ENCODE data around the gene RPL19.

Gene RPL19

GRCh38 chr17:39181303-39181702 lies 18.8 kb upstream of the RPL19 start:
- no peak for ATAC-seq
- Mint-ChIP-seq H3K36me3 (ENCODE audit: low read depth) (peaks cover 21% of the 10 kb centered on the region), H3K27ac (no peak overlapping the region), H3K4me1 (no peaks in the 10 kb centered on the region), H3K9me3 (no peaks in the 10 kb centered on the region), H3K27me3 (no peaks in the 10 kb centered on the region), H3K4me3 (no peak overlapping the region)
- DNase-seq = no peak

- no peak overlapping the region for H3K27ac Mint-ChIP-seq
- no peaks in the 10 kb centered on the region for H3K9me3 Mint-ChIP-seq
- H3K4me3 Mint-ChIP-seq = no peak overlapping the region
- H3K4me1 Mint-ChIP-seq = no peaks in the 10 kb centered on the region
- H3K27me3 Mint-ChIP-seq = no peaks in the 10 kb centered on the region
- DNase-seq (no peak), ATAC-seq (no peak)
- H3K36me3 Mint-ChIP-seq (ENCODE audit: low read depth) = peaks cover 15% of the 10 kb centered on the region
These were observed 17.0 kb upstream of the RPL19 start for GRCh38 chr17:39183045-39183444.

GRCh38 chr17:39183720-39184119 lies 16.4 kb upstream of the RPL19 start:
- H3K4me1 Mint-ChIP-seq = no peaks in the 10 kb centered on the region

GRCh38 chr17:39186481-39187002 lies 13.5 kb upstream of the RPL19 start:
- DNase-seq (no peak), ATAC-seq (no peak)
- H3K4me1 Mint-ChIP-seq = no peaks in the 10 kb centered on the region
- H3K36me3 Mint-ChIP-seq (ENCODE audit: low read depth) = peaks cover 16% of the 10 kb centered on the region
- no peak overlapping the region for H3K4me3 Mint-ChIP-seq
- H3K27me3 Mint-ChIP-seq = no peaks in the 10 kb centered on the region
- no peak overlapping the region for H3K27ac Mint-ChIP-seq
- no peaks in the 10 kb centered on the region for H3K9me3 Mint-ChIP-seq

More at GRCh38 chr17:39183720-39184119, 16.4 kb upstream of the RPL19 start:
- no peaks in the 10 kb centered on the region for H3K27me3 Mint-ChIP-seq
- H3K4me3 Mint-ChIP-seq = no peak overlapping the region
- ATAC-seq (no peak), DNase-seq (no peak)
- peaks cover 16% of the 10 kb centered on the region for H3K36me3 Mint-ChIP-seq (ENCODE audit: low read depth)
- H3K27ac Mint-ChIP-seq = no peak overlapping the region
- no peaks in the 10 kb centered on the region for H3K9me3 Mint-ChIP-seq

- Mint-ChIP-seq H3K9me3 (no peaks in the 10 kb centered on the region), H3K4me1 (no peaks in the 10 kb centered on the region), H3K27me3 (no peaks in the 10 kb centered on the region), H3K36me3 (ENCODE audit: low read depth) (peaks cover 17% of the 10 kb centered on the region), H3K4me3 (no peak overlapping the region), H3K27ac (no peak overlapping the region)
- ATAC-seq (no peak), DNase-seq (no peak)
These were observed 12.8 kb upstream of the RPL19 start for GRCh38 chr17:39187152-39187830.

GRCh38 chr17:39191750-39192510 lies 8.2 kb upstream of the RPL19 start:
- ATAC-seq (no peak), DNase-seq (no peak)
- Mint-ChIP-seq H3K27ac (no peak overlapping the region), H3K36me3 (ENCODE audit: low read depth) (peaks cover 11% of the 10 kb centered on the region), H3K4me1 (peaks cover 10% of the 10 kb centered on the region), H3K4me3 (no peak overlapping the region), H3K9me3 (no peaks in the 10 kb centered on the region), H3K27me3 (no peaks in the 10 kb centered on the region)

- no peak for ATAC-seq
These were observed 7.2 kb upstream of the RPL19 start for GRCh38 chr17:39192901-39193300.

GRCh38 chr17:39193346-39193745 lies 6.7 kb upstream of the RPL19 start:
- no peak for ATAC-seq
- H3K27ac Mint-ChIP-seq = no peak overlapping the region
- peaks cover 10% of the 10 kb centered on the region for H3K36me3 Mint-ChIP-seq (ENCODE audit: low read depth)
- no peaks in the 10 kb centered on the region for H3K9me3 Mint-ChIP-seq
- no peaks in the 10 kb centered on the region for H3K27me3 Mint-ChIP-seq
- H3K4me3 Mint-ChIP-seq = no peak overlapping the region
- peaks cover 14% of the 10 kb centered on the region for H3K4me1 Mint-ChIP-seq
- DNase-seq = no peak

More at GRCh38 chr17:39192901-39193300, 7.2 kb upstream of the RPL19 start:
- Mint-ChIP-seq H3K4me1 (peaks cover 10% of the 10 kb centered on the region), H3K36me3 (ENCODE audit: low read depth) (peaks cover 11% of the 10 kb centered on the region), H3K9me3 (no peaks in the 10 kb centered on the region), H3K27me3 (no peaks in the 10 kb centered on the region), H3K4me3 (no peak overlapping the region), H3K27ac (no peak overlapping the region)
- DNase-seq = no peak

GRCh38 chr17:39194089-39194984 lies 5.7 kb upstream of the RPL19 start:
- peaks cover 8% of the 10 kb centered on the region for H3K36me3 Mint-ChIP-seq (ENCODE audit: low read depth)
- H3K4me1 Mint-ChIP-seq = peaks cover 24% of the 10 kb centered on the region
- DNase-seq (no peak), ATAC-seq (no peak)
- H3K27me3 Mint-ChIP-seq = no peaks in the 10 kb centered on the region
- H3K9me3 Mint-ChIP-seq = no peaks in the 10 kb centered on the region
- H3K4me3 Mint-ChIP-seq = no peak overlapping the region
- H3K27ac Mint-ChIP-seq = no peak overlapping the region

GRCh38 chr17:39194985-39195524 lies 5.0 kb upstream of the RPL19 start:
- no peak for DNase-seq
- Mint-ChIP-seq H3K27me3 (peaks cover 3% of the 10 kb centered on the region), H3K36me3 (ENCODE audit: low read depth) (peaks cover 14% of the 10 kb centered on the region), H3K9me3 (no peaks in the 10 kb centered on the region), H3K27ac (no peak overlapping the region), H3K4me1 (peaks cover 31% of the 10 kb centered on the region), H3K4me3 (no peak overlapping the region)
- no peak for ATAC-seq

GRCh38 chr17:39195568-39196160 lies 4.4 kb upstream of the RPL19 start:
- DNase-seq (no peak), ATAC-seq (no peak)
- Mint-ChIP-seq H3K36me3 (ENCODE audit: low read depth) (peaks cover 19% of the 10 kb centered on the region), H3K4me1 (peaks cover 31% of the 10 kb centered on the region), H3K27me3 (peaks cover 3% of the 10 kb centered on the region), H3K9me3 (no peaks in the 10 kb centered on the region), H3K4me3 (peak overlapping the region; percentile 87), H3K27ac (no peak overlapping the region)

- Mint-ChIP-seq H3K4me1 (peaks cover 34% of the 10 kb centered on the region), H3K27ac (no peak overlapping the region), H3K27me3 (peaks cover 3% of the 10 kb centered on the region), H3K9me3 (no peaks in the 10 kb centered on the region), H3K36me3 (ENCODE audit: low read depth) (peaks cover 25% of the 10 kb centered on the region), H3K4me3 (peak overlapping the region; percentile 87)
- no peak for ATAC-seq
- no peak for DNase-seq
These were observed 3.8 kb upstream of the RPL19 start for GRCh38 chr17:39196241-39196807.

GRCh38 chr17:39196808-39197291 lies 3.2 kb upstream of the RPL19 start:
- no peak for ATAC-seq
- peaks cover 3% of the 10 kb centered on the region for H3K27me3 Mint-ChIP-seq
- H3K4me3 Mint-ChIP-seq = peak overlapping the region; percentile 87
- H3K4me1 Mint-ChIP-seq = peaks cover 38% of the 10 kb centered on the region
- H3K27ac Mint-ChIP-seq = no peak overlapping the region
- peaks cover 31% of the 10 kb centered on the region for H3K36me3 Mint-ChIP-seq (ENCODE audit: low read depth)
- H3K9me3 Mint-ChIP-seq = no peaks in the 10 kb centered on the region
- no peak for DNase-seq

All from activated naive CD8-positive, alpha-beta T cell treated with anti-CD3 and anti-CD28 coated beads, Interleukin-2, amount 50 U/mL, for 24 hours (primary cell).